K562 (cell line): Measurements from ENCODE around the gene SH3BP2. TPM values are rescaled to one million over a fixed set of nuclear protein-coding genes. Genes with fewer than 3 reads are reported as not detected.

Source experiments
- ATAC-seq: fragments of 200-7000 bp; cut with Tn5 transposase; 3 replicates; pipeline ENCODE4 v1.9.1; 2020; ENCODE audit warnings: moderate library complexity
- BruUV-seq: library from RNA; stranded (reverse); fragments of 400-500 nt; replicated peaks from 2 replicates; lab custom pipeline; 2021; lab: Mats Ljungman, UMichigan
- CTCF ChIA-PET: fragments of 300-600 bp; formaldehyde crosslinking; extraction: SDS; loops from one replicate; lab custom pipeline; 2021; ENCODE audit warnings: low intra/inter-chr PET ratio; lab: Yijun Ruan, JAX
- POLR2A ChIA-PET: fragments of 300-600, 350-650 bp; sonication (Branson Sonifier 250); formaldehyde crosslinking; extraction: SDS; loops from one replicate; lab custom pipeline; 2021; ENCODE audit warnings: antibody characterized with exemption, inconsistent platforms; lab: Yijun Ruan, JAX
- DNase-seq, 4 experiments: peaks; one replicate each; pipeline versions ENCODE4 v3.0.0 to v3.0.0-alpha.2; 2011 to 2018; ENCODE audit warnings: low spot score in 3 of 4, mixed read lengths in 3 of 4; ENCODE audit errors: extremely low read depth in 1 of 4
- FAIRE-seq: peaks from 2 replicates; lab custom pipeline; 2011; peaks lifted over from hg19 to GRCh38; lab: Jason Lieb, UNC
- H2AFZ ChIP-seq: 2 replicates; pipeline ENCODE4 v1.6.0; 2011; ENCODE audit warnings: low read depth, low read length, control low read depth, inconsistent platforms
- H3K27ac ChIP-seq: fragments of 200-600 bp; 3 replicates; pipeline ENCODE4 v1.8.0; 2011; ENCODE audit warnings: low read depth, mild to moderate bottlenecking, control low read depth, inconsistent platforms, low read length, moderate library complexity, mixed read lengths; ENCODE audit errors: extremely low read depth
- H3K27me3 ChIP-seq, 2 experiments: fragments of 300-600 bp in 1 of 2; 2 replicates in 1 of 2; 3 replicates in 1 of 2; pipeline versions ENCODE4 v1.6.0 to v1.8.0; 2011; ENCODE audit warnings: inconsistent platforms in 2 of 2, low read length in 2 of 2, mild to moderate bottlenecking in 1 of 2, mixed read lengths in 1 of 2, moderate library complexity in 1 of 2; ENCODE audit not compliant: control insufficient read depth in 2 of 2, insufficient read depth in 2 of 2
- H3K36me3 ChIP-seq: fragments of 300-600 bp; 3 replicates; pipeline ENCODE4 v1.8.0; 2011; ENCODE audit warnings: mild to moderate bottlenecking, low read length, inconsistent platforms; ENCODE audit not compliant: control insufficient read depth, insufficient read depth
- H3K4me1 ChIP-seq, 2 experiments: fragments of 200-600 bp in 1 of 2; replicated peaks in 1 of 2; 2 replicates in 1 of 2; 3 replicates in 1 of 2; pipeline versions ENCODE4 v1.5.1 to v1.8.0; 2011; ENCODE audit warnings: inconsistent platforms in 2 of 2, low read length in 2 of 2, mild to moderate bottlenecking in 1 of 2, mixed read lengths in 1 of 2, moderate library complexity in 1 of 2; ENCODE audit not compliant: control insufficient read depth in 2 of 2, insufficient read depth in 2 of 2
- H3K4me2 ChIP-seq: 2 replicates; pipeline ENCODE4 v1.6.1; 2011; ENCODE audit warnings: low read length, control low read depth, inconsistent platforms, mixed read lengths; ENCODE audit not compliant: insufficient read depth
- H3K4me3 ChIP-seq: fragments of 200-600 bp; sonication (generic), shearing (Covaris generic); 2 replicates; pipeline ENCODE4 v1.5.1; 2016; ENCODE audit warnings: control low read depth, inconsistent platforms
- H3K79me2 ChIP-seq: fragments of 200-600 bp; 3 replicates; pipeline ENCODE4 v1.8.0; 2011; ENCODE audit warnings: low read length, inconsistent platforms; ENCODE audit not compliant: control insufficient read depth, insufficient read depth
- H3K9ac ChIP-seq, 2 experiments: 2 replicates each; pipeline versions ENCODE4 v1.6.0 to v1.6.1; 2011; ENCODE audit warnings: low read depth in 2 of 2, low read length in 2 of 2, control low read depth in 1 of 2, inconsistent platforms in 1 of 2, mild to moderate bottlenecking in 1 of 2, mixed read lengths in 1 of 2; ENCODE audit not compliant: insufficient read depth in 1 of 2
- H3K9me1 ChIP-seq: one replicate; pipeline ENCODE4 v1.6.0; 2011; ENCODE audit warnings: inconsistent platforms, mild to moderate bottlenecking, low read length, moderate library complexity; ENCODE audit not compliant: control insufficient read depth, insufficient read depth
- H3K9me3 ChIP-seq: replicated peaks from 2 replicates; pipeline ENCODE4 v1.5.1; 2011; ENCODE audit warnings: low read depth, low read length, inconsistent platforms; ENCODE audit not compliant: control insufficient read depth, insufficient read depth
- H4K20me1 ChIP-seq: replicated peaks from 2 replicates; pipeline ENCODE4 v1.6.1; 2011; ENCODE audit warnings: low read length, inconsistent platforms, mixed read lengths; ENCODE audit not compliant: control insufficient read depth, insufficient read depth
- POLR2AphosphoS5 ChIP-seq: IDR thresholded peaks from 2 replicates; pipeline ENCODE4 v1.6.1; 2011; ENCODE audit warnings: mild to moderate bottlenecking, low read depth, low read length, moderate library complexity; ENCODE audit not compliant: control insufficient read depth, insufficient read depth
- STAG1 ChIP-seq: sonication (generic); formaldehyde crosslinking; IDR thresholded peaks from 2 replicates; pipeline ENCODE4 v1.5.0; 2020; ENCODE audit warnings: missing genetic modification reagents, borderline replicate concordance
- U2AF2 ChIP-seq: fragments of 200-400 bp; formaldehyde crosslinking; optimal IDR thresholded peaks from 2 replicates; pipeline ENCODE3; 2017; ENCODE audit warnings: low read depth, mild to moderate bottlenecking, low read length
- ZNF354B ChIP-seq: fragments of 250-450 bp; sonication (Bioruptor Pico); IDR thresholded peaks from 2 replicates; pipeline ENCODE4 v1.4.0; 2020
- ZNF75A ChIP-seq: fragments of 450-650 bp; formaldehyde crosslinking; IDR thresholded peaks from 2 replicates; pipeline ENCODE4 v1.4.0; 2020; ENCODE audit warnings: mild to moderate bottlenecking
- WGBS: fragments of 100-300 bp; shearing (Covaris generic); methylation state at CpG from one replicate; pipeline ENCODE4 v1.1.6; 2016; ENCODE audit warnings: low coverage, mixed read lengths; ENCODE audit not compliant: insufficient coverage; ENCODE audit errors: missing lambda C conversion rate; 5-methylcytosine and 5-hydroxymethylcytosine counted together
- in situ Hi-C: fragments of 300-500 bp; cut with MboI; formaldehyde crosslinking; loops from 4 replicates; pipeline ENCODE4 v1.15.0; 2018; ENCODE audit warnings: inconsistent platforms, mixed read lengths
- intact Hi-C: fragments of 100-400 bp; cut with micrococcal nuclease; formaldehyde crosslinking; loops from 2 replicates; pipeline ENCODE4 v1.14.2; 2022
- polyA plus RNA-seq, 8 experiments: library from polyadenylated mRNA; depleted of rRNA in 4 of 8; stranded (reverse) in 5 of 8; unstranded in 3 of 8; fragments of >200 nt; fragmentation: Nextera tagmentation in 2 of 8; fragmentation: Illumina TruSeq in 1 of 8; extraction: Ambion mirVana in 2 of 8; extraction: Trizol in 1 of 8; gene quantifications; 2 replicates each; pipeline versions ENCODE4 v1.2.1 to v1.2.3, GENCODE V29; 2011 to 2014; ENCODE audit warnings: inconsistent platforms in 1 of 8, missing spikeins in 1 of 8
- total RNA-seq, 7 experiments: library from RNA; depleted of rRNA in 6 of 7; stranded (reverse); fragments of >200 nt in 6 of 7; fragmentation: Illumina TruSeq in 2 of 7; extraction: Trizol in 2 of 7; gene quantifications; 2 replicates each; pipeline versions ENCODE4 v1.2.1 to v1.2.3, GENCODE V29; 2011 to 2021; ENCODE audit warnings: low replicate concordance in 1 of 7
- TF ChIP-seq, protein P1 (sequence below): fragments of 450-650 bp; IDR thresholded peaks from 2 replicates; pipeline ENCODE4 v1.6.1; 2016; ENCODE audit warnings: borderline replicate concordance
- TF ChIP-seq, protein P2 (sequence below): fragments of 450-650 bp; conservative IDR thresholded peaks from 2 replicates; pipeline ENCODE4 v1.6.1; 2016; ENCODE audit warnings: missing genetic modification characterization, low read depth, mild to moderate bottlenecking, control low read depth, missing compliant biosample characterization
- TF ChIP-seq, protein P3 (sequence below), 2 experiments: fragments of 150-350 bp in 1 of 2; IDR thresholded peaks; 2 replicates each; pipeline ENCODE4 v1.6.1; 2012 to 2016; ENCODE audit warnings: low read depth in 2 of 2, low read length in 2 of 2, mild to moderate bottlenecking in 1 of 2, moderate library complexity in 1 of 2

SH3BP2 gene
- total and polyA plus RNA-seq, 9 of the 15 experiments (the other 6 are each of a cell fraction or from before 2014, with no cell fraction given): 0.34 to 16.0 (median 5.1) TPM

DNA sequence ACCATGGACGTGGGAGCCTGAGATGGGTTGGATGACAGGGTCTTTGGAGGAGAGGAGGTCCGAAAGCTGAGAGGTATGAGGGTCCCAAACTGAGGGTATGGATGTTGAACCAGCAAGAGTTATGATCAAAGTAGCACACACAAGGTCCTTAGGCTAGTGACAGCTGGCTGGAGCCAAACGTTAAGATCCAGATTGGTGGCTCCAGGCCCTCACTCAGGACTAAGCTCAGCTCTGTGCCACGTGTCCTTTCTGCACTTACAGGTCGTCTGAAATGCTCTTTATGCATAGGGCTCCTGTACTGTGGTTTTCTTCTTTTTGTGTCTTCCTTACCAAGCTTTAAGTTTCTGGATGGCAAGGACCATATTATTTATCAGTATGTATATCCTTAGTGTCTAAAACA lies 86.1 kb downstream of the SH3BP2 start (continued):
- TF ChIP-seq, protein P1, sequence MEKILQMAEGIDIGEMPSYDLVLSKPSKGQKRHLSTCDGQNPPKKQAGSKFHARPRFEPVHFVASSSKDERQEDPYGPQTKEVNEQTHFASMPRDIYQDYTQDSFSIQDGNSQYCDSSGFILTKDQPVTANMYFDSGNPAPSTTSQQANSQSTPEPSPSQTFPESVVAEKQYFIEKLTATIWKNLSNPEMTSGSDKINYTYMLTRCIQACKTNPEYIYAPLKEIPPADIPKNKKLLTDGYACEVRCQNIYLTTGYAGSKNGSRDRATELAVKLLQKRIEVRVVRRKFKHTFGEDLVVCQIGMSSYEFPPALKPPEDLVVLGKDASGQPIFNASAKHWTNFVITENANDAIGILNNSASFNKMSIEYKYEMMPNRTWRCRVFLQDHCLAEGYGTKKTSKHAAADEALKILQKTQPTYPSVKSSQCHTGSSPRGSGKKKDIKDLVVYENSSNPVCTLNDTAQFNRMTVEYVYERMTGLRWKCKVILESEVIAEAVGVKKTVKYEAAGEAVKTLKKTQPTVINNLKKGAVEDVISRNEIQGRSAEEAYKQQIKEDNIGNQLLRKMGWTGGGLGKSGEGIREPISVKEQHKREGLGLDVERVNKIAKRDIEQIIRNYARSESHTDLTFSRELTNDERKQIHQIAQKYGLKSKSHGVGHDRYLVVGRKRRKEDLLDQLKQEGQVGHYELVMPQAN: no peak
- no peak for TF ChIP-seq POLR2AphosphoS5
- TF ChIP-seq, all 486 proteins: peak for 0

DNA sequence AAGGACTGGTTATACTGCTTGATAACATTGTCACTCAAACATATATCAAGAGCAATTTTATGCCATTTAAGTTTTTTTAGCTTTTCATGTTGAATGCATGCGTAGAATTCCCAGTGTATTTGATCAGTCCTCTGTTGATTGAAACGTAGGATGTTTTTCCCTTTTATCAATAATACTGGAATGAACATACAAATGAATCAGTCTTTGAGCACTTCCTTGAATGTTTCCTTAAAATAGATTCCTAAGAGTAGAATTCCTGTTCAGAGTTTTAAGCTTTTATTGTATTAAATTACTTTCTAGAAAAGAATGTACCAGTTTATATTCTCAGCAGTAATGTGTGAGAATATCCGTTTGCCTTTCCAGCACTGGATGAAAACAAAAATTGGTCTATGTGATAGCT lies 88.5 kb downstream of the SH3BP2 start:
- no peak overlapping the region for H3K27ac ChIP-seq
- H3K4me3 ChIP-seq: no peak overlapping the region
- CTCF ChIA-PET: no interaction called here
- ATAC-seq (no peak), FAIRE-seq (no peak), DNase-seq (no peak)
- no peaks in the 10 kb centered on the region for H3K9me3 ChIP-seq
- H3K36me3 ChIP-seq: peaks cover 67% of the 10 kb centered on the region
- POLR2A ChIA-PET: interaction anchor here (0.7 kb wide), 1 partner anchor 118 kb away, joined by 3 read pairs; no protein-coding TSS in a partner anchor
- no TSS peak for BruUV-seq
- in situ Hi-C loops: no loop called here
- H3K9me1 ChIP-seq: no peaks in the 10 kb centered on the region
- intact Hi-C loops: no loop called here
- H3K9ac ChIP-seq: no peak overlapping the region
- peaks cover 9% of the 10 kb centered on the region; the same call in 2 of the 3 replicates for H3K79me2 ChIP-seq
- no peak for TF ChIP-seq ZNF75A (CRISPR knock-in tag)
- TF ChIP-seq STAG1 (CRISPR knock-in tag): no peak
- no peak for TF ChIP-seq U2AF2
- TF ChIP-seq, protein P2, sequence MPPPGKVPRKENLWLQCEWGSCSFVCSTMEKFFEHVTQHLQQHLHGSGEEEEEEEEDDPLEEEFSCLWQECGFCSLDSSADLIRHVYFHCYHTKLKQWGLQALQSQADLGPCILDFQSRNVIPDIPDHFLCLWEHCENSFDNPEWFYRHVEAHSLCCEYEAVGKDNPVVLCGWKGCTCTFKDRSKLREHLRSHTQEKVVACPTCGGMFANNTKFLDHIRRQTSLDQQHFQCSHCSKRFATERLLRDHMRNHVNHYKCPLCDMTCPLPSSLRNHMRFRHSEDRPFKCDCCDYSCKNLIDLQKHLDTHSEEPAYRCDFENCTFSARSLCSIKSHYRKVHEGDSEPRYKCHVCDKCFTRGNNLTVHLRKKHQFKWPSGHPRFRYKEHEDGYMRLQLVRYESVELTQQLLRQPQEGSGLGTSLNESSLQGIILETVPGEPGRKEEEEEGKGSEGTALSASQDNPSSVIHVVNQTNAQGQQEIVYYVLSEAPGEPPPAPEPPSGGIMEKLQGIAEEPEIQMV (tag): no peak
- TF ChIP-seq, protein P3, sequence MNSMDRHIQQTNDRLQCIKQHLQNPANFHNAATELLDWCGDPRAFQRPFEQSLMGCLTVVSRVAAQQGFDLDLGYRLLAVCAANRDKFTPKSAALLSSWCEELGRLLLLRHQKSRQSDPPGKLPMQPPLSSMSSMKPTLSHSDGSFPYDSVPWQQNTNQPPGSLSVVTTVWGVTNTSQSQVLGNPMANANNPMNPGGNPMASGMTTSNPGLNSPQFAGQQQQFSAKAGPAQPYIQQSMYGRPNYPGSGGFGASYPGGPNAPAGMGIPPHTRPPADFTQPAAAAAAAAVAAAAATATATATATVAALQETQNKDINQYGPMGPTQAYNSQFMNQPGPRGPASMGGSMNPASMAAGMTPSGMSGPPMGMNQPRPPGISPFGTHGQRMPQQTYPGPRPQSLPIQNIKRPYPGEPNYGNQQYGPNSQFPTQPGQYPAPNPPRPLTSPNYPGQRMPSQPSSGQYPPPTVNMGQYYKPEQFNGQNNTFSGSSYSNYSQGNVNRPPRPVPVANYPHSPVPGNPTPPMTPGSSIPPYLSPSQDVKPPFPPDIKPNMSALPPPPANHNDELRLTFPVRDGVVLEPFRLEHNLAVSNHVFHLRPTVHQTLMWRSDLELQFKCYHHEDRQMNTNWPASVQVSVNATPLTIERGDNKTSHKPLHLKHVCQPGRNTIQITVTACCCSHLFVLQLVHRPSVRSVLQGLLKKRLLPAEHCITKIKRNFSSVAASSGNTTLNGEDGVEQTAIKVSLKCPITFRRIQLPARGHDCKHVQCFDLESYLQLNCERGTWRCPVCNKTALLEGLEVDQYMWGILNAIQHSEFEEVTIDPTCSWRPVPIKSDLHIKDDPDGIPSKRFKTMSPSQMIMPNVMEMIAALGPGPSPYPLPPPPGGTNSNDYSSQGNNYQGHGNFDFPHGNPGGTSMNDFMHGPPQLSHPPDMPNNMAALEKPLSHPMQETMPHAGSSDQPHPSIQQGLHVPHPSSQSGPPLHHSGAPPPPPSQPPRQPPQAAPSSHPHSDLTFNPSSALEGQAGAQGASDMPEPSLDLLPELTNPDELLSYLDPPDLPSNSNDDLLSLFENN (IDR thresholded peaks at IDR 0.05; ENCODE audit: low read depth in 2 of 2, low read length in 2 of 2): no peak
- TF ChIP-seq ZNF354B (CRISPR knock-in tag): no peak
- H3K4me2 ChIP-seq: no peak overlapping the region
- no peaks in the 10 kb centered on the region for H3K4me1 ChIP-seq
- WGBS: 93% methylated on average over 3 of the region's 3 CpGs
- H3K27me3 ChIP-seq: no peaks in the 10 kb centered on the region
- no peak overlapping the region for H2AFZ ChIP-seq
- no peaks in the 10 kb centered on the region; the same call in 1 of the 2 replicates for H4K20me1 ChIP-seq
